Mucosa of rectum (tissue), 2 donors: ENCODE data around the gene PCCA.
"Not testable (repeated sequence)": the region's sequence is repeated elsewhere in the genome, so short reads cannot be mapped to it uniquely, and the experiment has no call there.

ENCODE experiments used
- H3K27ac ChIP-seq, 2 donors: one replicate each; pipeline ENCODE4 v1.7.0; 2013; ENCODE audit warnings: inconsistent platforms in 2 of 2, low read depth in 2 of 2, low read length in 2 of 2
- H3K27me3 ChIP-seq, 2 donors: one replicate each; pipeline ENCODE4 v1.7.0; 2013; ENCODE audit warnings: low read length in 2 of 2; ENCODE audit not compliant: control insufficient read depth in 2 of 2, insufficient read depth in 2 of 2
- H3K36me3 ChIP-seq, 2 donors: one replicate each; pipeline ENCODE4 v1.7.0; 2013; ENCODE audit warnings: low read length in 2 of 2; ENCODE audit not compliant: control insufficient read depth in 2 of 2, insufficient read depth in 2 of 2
- H3K4me1 ChIP-seq, 2 donors: one replicate each; pipeline ENCODE4 v1.7.0; 2013; ENCODE audit warnings: low read length in 2 of 2, mild to moderate bottlenecking in 1 of 2; ENCODE audit not compliant: control insufficient read depth in 2 of 2, insufficient read depth in 2 of 2
- H3K4me3 ChIP-seq, 2 donors: one replicate each; pipeline ENCODE4 v1.7.0; 2013; ENCODE audit warnings: low read length in 2 of 2
- H3K9ac ChIP-seq, 2 donors: one replicate each; pipeline ENCODE4 v1.7.0; 2013; ENCODE audit warnings: low read length in 2 of 2, low read depth in 1 of 2, mild to moderate bottlenecking in 1 of 2
- H3K9me3 ChIP-seq, 2 donors: one replicate each; pipeline ENCODE4 v1.7.0; 2013; ENCODE audit warnings: low read length in 2 of 2; ENCODE audit not compliant: control insufficient read depth in 2 of 2
- donor health status: healthy.
- donor health status: Normal muscosa, but diverticular disease.

PCCA gene

DNA sequence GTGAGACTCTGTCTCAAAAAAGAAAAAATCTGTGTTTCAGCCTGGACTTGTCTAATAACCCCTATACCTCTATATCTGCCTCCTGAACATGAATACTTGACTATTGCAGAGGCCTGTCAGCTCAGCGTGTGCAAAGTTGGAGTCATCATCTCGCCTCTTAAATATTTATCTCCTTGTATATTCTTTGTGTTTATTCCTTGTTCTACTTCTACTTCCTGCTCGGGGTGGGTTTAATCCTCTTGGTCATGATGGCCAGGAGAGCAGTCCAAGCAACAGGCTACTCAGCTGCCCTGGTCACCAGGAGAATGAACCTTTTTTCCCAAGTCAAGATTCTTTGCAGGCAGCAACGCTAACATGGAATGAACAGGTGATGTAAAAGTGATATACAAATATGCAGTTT, 119.1 kb downstream of the PCCA start:
- Histone ChIP-seq H3K4me3 (no peak overlapping the region), H3K4me1 (no peaks in the 10 kb centered on the region), H3K9ac (no peak overlapping the region), H3K9me3 (no peaks in the 10 kb centered on the region), H3K27me3 (no peaks in the 10 kb centered on the region), H3K36me3 (no peaks in the 10 kb centered on the region), H3K27ac (no peak overlapping the region)

DNA sequence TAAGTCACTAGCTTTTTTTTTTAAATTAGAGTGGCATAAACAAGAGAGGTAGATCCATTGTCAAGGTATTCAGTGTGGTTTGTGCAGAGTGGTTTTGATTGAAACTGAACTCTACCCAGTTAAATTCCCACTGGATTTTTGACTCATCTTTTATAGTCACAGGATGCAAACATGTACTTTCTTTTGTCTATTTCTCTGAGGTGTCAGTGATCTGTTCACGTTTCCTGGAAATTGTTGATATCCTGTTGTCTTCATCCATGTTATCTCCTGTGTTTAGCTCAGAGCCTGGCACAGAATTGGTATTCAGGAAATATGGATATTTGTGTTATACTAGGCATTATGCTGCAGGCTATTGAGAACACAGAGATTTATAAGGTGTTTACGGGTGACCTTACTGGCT, 119.7 kb downstream of the PCCA start:
- no peak overlapping the region for H3K9ac ChIP-seq
- H3K4me1 ChIP-seq = no peaks in the 10 kb centered on the region
- H3K27ac ChIP-seq = no peak overlapping the region

DNA sequence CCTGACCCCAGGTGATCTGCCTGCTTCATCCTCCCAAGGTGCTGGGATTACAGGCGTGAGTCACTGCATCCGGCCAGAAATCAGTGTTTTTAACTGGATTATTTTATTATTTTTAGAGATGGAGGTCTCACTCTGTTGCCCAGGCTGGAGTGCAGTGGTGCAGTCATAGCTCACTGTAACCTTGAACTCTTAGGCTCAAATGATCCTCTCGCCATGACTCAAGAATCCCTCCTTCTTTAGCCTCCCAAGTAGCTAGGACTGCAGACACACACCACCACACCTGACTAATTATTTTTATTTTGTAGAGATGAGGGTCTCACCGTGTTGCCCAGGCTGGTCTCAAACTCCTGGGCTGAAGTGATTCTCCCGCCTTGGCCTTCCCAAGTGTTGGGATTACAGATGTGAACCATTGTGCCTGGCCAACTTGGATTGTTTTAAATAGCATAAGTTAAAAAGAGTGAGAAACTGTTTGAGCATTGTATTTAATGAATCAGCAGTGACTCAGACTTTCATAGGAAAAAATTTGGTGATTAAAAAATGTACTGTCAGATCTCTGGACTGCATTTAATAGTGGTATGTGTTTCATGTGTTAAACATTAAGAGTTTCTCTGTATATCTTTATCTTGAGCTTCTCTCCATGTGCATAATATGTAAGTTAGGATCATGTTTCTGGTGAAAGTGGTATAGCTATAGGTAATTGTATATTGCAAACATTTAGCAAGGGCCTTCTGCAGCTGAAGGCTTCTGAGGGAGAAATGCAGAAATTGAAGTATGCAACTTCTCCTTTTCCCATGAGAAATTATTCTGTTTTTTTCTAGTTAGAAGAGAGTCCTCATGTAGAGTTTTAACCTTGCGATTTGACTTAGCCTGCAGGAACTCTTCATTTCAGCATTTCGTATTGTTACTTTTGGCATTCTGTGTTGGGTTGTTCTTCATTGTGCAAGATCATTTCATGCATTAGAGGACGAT, 121.2 kb downstream of the PCCA start:
- Histone ChIP-seq H3K36me3 (peaks cover 0 to 3% of the 10 kb centered on the region in 2 donors), H3K27ac (no peak overlapping the region), H3K4me1 (no peaks in the 10 kb centered on the region), H3K4me3 (no peak overlapping the region), H3K27me3 (no peaks in the 10 kb centered on the region), H3K9me3 (no peaks in the 10 kb centered on the region), H3K9ac (no peak overlapping the region)

More for the DNA sequence above, 119.7 kb downstream of the PCCA start:
- Histone ChIP-seq H3K9me3 (no peaks in the 10 kb centered on the region), H3K36me3 (no peaks in the 10 kb centered on the region), H3K27me3 (no peaks in the 10 kb centered on the region), H3K4me3 (no peak overlapping the region)

DNA sequence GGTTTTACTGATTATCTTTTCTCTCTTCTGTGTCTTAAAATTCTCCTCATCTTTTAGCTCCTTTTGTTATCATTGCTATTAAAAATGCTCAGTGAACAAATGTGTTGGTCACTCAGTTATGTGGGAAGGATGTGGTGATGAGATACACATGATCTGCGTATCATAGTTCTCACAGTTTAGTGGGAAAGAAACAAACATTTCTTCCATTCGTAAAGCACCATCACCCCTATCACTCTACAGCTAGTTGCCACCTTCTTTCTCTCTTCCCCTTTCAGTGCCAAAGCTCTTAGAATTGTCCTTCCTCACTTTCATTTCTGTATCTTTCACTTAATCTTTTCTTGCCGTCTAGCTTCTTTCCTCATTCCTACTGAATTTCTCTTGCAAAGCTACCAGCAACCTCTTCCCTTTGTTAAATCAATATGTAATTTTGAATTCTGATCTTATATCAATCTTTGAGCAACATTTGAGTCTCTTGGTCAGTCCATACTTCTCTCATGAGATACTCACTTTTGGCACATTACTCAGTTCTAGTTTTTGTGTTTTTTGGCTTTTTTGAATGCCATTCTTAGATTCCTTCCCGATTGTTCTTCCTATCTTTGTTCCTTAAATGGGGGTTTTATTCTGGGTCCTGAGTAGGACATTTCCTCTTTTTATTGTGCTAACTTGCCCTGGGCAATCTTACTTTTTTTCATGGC, 122.3 kb downstream of the PCCA start:
- H3K4me3 ChIP-seq = no peak overlapping the region
- H3K4me1 ChIP-seq = no peaks in the 10 kb centered on the region
- no peaks in the 10 kb centered on the region for H3K27me3 ChIP-seq
- H3K27ac ChIP-seq = no peak overlapping the region
- H3K36me3 ChIP-seq = peaks cover under 1 to 7% of the 10 kb centered on the region in 2 donors
- no peaks in the 10 kb centered on the region for H3K9me3 ChIP-seq
- H3K9ac ChIP-seq = no peak overlapping the region

DNA sequence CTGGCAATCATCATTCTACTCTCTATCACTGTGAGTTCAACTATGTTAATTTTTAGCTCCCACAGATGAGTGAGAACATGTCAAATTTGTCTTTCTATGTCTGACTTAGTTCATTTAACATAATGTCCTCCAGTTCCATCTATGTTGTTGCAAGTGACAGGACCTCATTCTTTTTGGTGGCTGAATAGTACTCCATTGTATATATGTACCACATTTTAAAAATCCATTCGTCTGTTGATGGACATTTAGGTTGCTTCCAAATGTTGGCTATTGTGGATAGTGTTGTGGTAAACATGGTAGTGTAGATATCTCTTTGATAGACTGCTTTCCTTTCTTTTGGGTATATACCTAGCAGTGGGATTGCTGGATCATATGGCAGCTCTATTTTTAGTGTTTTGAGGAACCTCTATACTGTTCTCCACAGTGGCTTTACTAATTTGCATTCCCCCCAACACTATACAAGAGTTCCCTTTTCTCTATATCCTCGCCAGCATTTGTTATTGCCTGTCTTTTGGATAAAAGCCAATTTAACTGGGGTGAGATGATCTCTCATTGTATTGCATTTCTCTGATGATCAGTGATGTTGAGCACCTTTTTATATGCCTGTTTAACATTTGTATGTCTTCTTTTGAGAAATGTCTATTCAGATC, 124.1 kb downstream of the PCCA start:
- Histone ChIP-seq H3K4me1 (no peaks in the 10 kb centered on the region), H3K4me3 (no peak overlapping the region), H3K9me3 (no peaks in the 10 kb centered on the region), H3K36me3 (peaks cover 2 to 7% of the 10 kb centered on the region in 2 donors), H3K27ac (no peak overlapping the region), H3K27me3 (no peaks in the 10 kb centered on the region), H3K9ac (no peak overlapping the region)

DNA sequence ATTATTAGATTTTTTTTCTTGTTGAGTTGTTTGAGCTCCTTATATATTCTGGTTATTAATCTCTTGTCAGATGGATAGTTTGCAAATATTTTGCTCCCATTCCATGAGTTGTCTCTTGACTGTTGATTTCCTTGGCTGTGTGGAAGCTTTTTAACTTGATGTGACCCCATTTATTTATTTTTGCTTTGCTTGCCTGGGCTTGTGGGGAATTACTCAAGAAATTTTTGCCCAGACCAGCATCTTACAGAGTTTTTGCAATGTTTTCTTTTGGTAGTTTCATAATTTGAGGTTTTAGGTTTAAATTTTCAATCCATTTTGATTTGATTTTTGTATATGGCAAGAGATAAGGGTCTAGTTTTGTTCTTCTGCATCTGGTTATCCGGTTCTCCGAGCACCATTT, 124.7 kb downstream of the PCCA start:
- no peak overlapping the region for H3K9ac ChIP-seq
- no peak overlapping the region for H3K4me3 ChIP-seq
- H3K9me3 ChIP-seq = no peaks in the 10 kb centered on the region
- H3K36me3 ChIP-seq = peaks cover 2 to 7% of the 10 kb centered on the region in 2 donors
- H3K27me3 ChIP-seq = no peaks in the 10 kb centered on the region
- H3K4me1 ChIP-seq = no peaks in the 10 kb centered on the region
- no peak overlapping the region for H3K27ac ChIP-seq

DNA sequence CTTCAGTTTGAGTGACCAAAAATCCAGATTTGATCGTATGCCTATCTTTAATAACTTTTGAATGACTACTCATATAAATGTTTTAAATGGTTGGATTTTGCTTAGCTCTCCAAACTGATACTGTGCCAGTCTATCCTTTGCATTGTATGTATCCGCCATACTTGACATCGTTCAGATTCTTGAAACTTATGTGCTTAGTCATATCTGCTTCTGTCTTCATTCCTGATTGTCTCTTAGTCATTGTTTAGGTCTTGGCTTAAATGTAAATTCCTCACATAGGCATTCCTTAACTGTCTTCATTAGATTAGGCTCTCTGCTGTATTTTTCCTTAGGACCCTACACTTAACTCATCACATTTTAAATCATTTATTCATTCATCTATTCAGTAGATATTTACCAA, 126.0 kb downstream of the PCCA start:
- H3K27ac ChIP-seq = no peak overlapping the region
- H3K36me3 ChIP-seq = peaks cover 2 to 7% of the 10 kb centered on the region in 2 donors

DNA sequence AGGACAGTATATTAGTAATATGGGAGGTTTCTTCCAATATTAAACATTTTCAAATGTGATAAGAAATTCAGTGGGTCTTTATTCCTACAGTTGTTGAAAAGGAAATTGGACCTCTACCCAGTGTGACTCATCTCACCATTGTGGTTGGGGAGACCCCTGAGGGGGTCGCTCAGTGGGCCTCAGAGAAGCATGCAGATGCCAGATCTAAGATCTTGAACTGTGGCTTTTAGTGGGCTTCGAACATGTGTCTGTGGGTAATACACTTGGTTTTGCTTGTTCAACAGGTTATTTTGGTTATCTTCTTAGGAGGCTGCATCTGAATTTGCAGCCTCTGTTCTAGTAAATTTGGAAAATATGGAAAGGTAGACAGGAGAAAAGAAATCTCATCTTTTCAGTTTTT, 132.3 kb downstream of the PCCA start:
- no peak overlapping the region for H3K9ac ChIP-seq
- H3K27ac ChIP-seq = no peak overlapping the region
- H3K4me3 ChIP-seq = no peak overlapping the region
- peaks cover under 1 to 1% of the 10 kb centered on the region in 2 donors for H3K36me3 ChIP-seq
- H3K9me3 ChIP-seq = no peaks in the 10 kb centered on the region
- H3K27me3 ChIP-seq = no peaks in the 10 kb centered on the region
- H3K4me1 ChIP-seq = no peaks in the 10 kb centered on the region

More for the DNA sequence above, 126.0 kb downstream of the PCCA start:
- Histone ChIP-seq H3K9ac (no peak overlapping the region), H3K27me3 (no peaks in the 10 kb centered on the region), H3K9me3 (no peaks in the 10 kb centered on the region), H3K4me3 (no peak overlapping the region), H3K4me1 (no peaks in the 10 kb centered on the region)

DNA sequence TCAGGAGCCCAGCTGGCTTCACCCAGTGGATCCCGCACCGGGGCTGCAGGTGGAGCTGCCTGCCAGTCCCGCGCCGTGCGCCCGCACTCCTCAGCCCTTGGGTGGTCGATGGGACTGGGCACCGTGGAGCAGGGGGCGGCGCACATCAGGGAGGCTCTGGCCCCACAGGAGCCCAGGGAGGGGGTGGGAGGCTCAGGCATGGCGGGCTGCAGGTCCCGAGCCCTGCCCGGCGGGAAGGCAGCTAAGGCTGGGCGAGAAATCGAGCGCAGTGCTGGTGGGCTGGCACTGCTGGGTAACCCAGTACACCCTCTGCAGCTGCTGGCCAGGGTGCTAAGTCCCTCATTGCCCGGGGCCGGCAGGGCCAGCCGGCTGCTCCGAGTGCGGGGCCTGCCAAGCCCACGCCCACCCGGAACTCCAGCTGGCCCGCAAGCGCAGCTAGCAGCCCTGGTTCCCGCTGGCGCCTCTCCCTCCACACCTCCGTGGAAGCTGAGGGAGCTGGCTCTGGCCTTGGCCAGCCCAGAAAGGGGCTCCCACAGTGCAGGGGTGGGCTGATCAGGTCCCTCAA, 135.2 kb downstream of the PCCA start:
- H3K4me1 ChIP-seq, H3K9ac ChIP-seq, H3K27ac ChIP-seq, H3K4me3 ChIP-seq, H3K27me3 ChIP-seq, H3K9me3 ChIP-seq, H3K36me3 ChIP-seq: not testable (repeated sequence)
